HT1080 (cell line): ENCODE results near the gene SPRYD3. TPM values are rescaled to one million over a fixed set of nuclear protein-coding genes. Genes with fewer than 3 reads are reported as not detected.
"Not testable (repeated sequence)": the region's sequence is repeated elsewhere in the genome, so short reads cannot be mapped to it uniquely, and the experiment has no call there.

Experiments used
- DNase-seq: peaks from one replicate; pipeline ENCODE4 v3.0.0-alpha.2; 2015; ENCODE audit warnings: low read depth
- total RNA-seq: library from RNA; depleted of rRNA; stranded (reverse); fragments of >200 nt; shearing (Covaris generic); gene quantifications from 2 replicates; pipeline ENCODE4 v1.2.3, GENCODE V29; 2014

The SPRYD3 gene
- total RNA-seq, 1 experiment from 2014 or later: 12.7 TPM

DNA sequence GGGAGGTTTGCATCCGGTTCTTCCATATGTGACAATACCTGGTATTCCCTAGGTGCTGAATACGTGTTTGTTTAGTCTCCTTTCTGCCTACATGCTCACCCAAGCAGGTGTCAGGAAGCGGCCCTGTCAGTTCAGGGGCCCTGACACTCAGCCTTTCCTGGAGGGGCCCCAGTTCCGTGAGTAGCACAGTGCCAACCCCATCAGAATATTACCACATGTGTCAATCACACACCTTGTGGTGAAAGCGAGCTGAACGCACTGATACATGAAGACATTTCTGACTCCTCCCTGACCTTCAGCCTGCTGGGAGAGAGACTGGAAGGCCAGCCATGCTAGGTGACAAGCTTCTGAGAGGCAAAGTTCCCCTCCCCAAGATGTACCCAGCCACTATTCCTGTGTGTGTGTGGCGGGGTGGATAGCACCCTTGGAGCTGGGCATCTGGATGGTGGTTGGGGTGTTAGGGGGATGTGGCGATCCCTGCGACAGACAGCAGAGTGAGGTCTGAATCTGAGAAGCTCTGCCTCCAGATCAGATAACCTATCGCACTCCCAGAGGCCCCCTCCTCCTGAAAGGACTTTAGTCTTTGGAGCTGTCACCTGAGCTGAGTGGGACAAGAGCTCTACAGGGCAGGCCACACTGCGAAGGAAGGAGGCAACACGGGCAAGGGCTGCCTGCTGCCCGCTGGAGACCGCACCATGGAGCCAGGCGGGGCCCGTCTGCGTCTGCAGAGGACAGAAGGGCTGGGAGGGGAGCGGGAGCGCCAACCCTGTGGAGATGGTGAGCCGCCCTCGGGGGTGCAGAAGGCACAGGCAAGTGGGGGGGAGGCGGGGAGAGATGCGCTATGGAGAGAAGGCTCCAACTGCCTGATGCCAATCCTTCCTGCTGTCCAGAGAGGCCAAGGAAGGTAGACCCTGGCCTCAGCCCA lies 24.0 kb upstream of the SPRYD3 start, which contains the start of gene SOAT2:
Gene SOAT2, plus strand, starts transcription at position 604 of the 925 bp plus-strand sequence. Its CDS starts 92 bp downstream, at position 696.
- DNase-seq: no peak

DNA sequence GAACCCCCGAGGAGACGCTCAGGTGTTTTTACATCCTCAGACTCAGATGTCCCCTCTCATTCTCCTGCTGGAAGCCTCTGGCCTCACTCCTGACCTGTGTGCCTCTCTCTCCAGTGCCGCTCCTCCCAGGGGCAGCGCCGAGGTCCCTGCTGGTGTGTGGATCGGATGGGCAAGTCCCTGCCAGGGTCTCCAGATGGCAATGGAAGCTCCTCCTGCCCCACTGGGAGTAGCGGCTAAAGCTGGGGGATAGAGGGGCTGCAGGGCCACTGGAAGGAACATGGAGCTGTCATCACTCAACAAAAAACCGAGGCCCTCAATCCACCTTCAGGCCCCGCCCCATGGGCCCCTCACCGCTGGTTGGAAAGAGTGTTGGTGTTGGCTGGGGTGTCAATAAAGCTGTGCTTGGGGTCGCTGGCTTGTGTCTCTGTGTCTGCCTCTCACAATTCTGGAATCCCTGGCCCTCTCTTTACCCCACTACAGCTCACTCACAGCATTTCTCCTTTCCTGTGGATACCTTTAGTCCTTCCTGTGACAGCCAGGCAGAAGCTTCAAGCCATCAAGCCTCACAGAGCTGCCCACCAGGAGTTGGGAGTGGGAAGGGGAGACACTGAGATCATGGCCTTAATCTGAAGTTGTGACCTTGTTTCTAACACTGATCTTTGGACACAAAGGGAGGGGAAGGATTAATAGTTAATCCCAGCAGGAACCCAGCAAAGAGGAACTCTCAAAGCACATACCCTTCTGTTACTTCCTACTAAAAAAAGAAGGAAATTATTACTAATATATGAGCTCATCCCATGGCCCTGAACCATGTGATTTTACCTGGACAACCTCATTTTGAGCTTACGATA lies 23.0 kb upstream of the SPRYD3 start:
- no peak for DNase-seq

DNA sequence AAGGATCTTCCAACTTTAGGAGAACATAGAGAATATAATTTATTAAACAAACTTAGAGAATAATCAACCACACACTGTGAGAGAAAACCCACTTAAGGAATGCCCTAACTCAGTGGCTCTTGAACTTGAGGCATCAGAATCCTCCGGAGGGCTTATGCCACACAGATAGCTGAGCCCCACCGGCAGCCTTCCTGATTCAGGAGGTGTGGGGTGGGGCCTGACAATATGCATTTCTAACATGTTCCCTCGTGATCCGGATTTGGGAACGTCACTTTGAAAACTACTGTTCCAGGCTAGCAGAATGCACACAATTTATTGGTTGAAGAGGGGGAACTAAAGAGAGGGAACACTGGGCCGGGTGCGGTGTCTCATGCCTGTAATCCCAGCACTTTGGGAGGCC lies 22.1 kb upstream of the SPRYD3 start:
- DNase-seq: no peak

DNA sequence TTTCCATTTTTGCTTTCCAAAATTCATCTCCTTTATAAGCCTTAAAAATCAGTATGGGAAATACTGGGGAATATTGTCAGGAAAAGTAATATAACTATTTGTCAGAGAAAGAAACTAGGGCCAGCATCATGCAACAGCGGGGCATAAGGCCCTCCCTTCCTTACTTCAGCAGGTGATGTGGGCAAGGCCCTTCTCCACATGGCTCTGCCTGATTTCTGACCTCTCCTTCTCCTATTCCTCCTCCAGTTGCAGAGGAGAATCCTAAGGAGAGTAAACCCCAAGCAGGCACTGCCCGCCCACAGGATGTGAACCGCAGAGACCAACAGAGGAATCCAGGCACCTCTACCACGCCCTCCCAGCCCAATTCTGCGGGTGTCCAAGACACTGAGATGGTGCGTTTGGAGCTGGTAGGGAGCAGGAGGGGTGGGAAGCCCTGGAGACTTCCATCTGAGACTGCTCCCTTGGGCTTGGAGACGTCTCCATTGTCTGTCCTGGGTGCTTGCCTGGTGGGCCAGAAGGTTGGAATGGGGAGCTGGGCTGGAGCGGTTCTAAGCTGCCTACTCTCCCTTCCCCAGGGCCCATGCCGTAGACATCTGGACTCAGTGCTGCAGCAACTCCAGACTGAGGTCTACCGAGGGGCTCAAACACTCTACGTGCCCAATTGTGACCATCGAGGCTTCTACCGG lies 21.4 kb upstream of the SPRYD3 start:
- no peak for DNase-seq

DNA sequence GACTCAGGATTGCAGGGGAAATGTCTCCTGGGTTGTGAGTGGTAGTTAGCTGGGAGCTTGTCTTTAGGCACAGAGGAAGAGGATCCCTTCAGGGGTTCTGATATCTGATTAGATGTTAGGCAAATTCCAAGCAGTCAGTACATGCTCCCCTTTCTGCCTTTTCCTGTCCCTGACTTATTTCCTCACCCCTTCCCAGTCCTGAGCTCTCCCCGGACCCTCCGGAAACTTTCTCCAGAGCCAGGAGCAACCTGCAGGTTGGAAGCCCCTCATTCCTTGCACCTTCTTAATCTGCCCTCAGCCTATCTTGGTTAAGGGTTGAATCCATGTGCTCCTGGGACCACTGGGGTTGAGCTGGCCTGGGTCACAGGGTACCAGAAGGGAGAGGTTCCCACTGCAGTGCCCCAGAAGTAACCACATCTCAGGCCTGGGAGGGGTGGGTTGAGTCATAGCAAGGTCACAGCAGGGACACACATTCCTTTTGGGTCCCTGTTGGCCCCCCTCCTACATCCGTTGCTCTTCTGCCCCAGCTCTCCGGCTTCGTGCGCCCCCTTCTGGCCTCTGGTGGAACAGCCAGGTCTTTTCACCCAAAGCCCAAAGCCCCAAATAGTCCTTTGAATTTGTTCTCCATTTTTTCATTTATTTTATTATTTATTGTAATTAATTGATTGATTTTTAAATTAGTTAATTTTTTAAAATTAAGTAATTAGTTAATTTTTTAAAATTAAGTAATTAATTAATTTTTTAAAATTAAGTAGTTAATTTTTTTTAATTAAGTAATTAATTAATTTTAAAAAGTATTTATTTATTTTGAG lies 20.1 kb upstream of the SPRYD3 start:
- DNase-seq: peak; percentile 97

DNA sequence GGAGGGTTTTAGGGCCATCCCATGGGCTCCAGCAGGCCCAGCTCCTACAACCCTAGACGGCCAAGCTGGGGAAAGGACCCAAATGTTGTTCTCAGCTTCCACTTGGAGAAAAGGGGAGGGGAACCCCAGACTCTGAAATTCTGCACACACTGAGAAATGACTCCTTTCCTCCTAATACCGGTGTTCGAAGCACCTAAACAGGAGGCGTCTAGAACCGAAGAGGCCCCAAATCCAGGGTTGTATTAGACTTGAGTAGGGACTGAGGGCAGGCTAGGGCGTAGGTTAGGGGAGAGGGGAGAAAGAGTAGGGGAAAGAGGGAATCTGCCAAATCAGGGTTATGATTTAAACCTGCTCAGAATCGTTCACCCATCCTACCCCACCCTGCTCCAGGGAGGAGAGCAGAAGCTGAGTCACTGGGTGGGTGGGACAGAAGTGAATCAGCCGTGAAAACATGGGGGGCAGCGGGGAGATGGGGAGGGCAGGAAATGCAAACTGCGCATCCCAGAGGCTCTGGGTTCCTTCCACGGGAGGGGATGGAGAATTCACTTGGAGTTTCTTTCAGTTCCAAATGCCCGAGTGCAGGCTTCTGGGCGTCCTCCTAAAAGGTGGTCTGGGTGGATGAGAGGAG lies 19.3 kb upstream of the SPRYD3 start:
- DNase-seq: peak; percentile 80

DNA sequence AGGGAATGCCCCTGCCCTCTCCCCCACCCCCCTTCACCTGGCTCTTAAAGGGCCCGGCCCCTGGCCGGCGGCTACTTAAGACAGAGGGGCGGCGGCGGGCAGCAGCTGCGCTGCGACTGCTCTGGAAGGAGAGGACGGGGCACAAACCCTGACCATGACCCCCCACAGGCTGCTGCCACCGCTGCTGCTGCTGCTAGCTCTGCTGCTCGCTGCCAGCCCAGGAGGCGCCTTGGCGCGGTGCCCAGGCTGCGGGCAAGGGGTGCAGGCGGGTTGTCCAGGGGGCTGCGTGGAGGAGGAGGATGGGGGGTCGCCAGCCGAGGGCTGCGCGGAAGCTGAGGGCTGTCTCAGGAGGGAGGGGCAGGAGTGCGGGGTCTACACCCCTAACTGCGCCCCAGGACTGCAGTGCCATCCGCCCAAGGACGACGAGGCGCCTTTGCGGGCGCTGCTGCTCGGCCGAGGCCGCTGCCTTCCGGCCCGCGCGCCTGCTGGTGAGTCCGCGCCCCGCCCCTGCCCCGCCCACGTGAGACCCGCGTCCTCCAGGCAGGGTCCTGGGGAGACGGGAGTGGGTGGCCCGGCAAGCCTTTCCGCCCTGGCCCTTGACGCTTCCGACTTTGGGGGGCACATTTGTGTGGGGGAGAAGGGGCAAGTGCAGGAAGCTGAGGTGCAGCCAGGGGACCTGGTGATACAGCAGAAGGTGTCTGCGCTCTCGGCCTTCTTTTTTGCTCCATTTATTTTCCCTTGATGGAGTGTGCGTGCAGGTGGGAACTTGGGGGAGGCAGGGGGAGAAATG lies 18.6 kb upstream of the SPRYD3 start, which contains the start of gene IGFBP6:
Gene IGFBP6, plus strand, starts transcription at position 104 of the 790 bp plus-strand sequence. Its CDS starts 51 bp downstream, at position 155.
- peak; percentile 66 for DNase-seq

DNA sequence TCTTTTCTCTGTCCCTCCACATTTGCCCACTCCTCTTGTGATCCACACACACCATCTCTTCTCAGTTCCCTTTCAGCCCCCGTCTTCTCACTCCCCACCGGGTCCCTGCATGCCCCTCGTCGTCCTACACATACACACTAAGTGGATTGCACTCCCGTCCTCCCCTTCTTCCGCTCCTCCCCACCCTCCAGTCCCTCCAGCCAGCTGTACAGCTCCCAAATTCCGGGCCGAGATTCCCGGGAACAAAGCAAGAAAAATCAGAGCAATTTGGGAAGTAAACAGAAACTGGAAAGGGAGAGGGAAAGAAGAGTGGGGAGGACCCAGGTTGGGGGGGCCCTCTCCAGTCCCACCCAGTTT lies 18.0 kb upstream of the SPRYD3 start:
- no peak for DNase-seq

DNA sequence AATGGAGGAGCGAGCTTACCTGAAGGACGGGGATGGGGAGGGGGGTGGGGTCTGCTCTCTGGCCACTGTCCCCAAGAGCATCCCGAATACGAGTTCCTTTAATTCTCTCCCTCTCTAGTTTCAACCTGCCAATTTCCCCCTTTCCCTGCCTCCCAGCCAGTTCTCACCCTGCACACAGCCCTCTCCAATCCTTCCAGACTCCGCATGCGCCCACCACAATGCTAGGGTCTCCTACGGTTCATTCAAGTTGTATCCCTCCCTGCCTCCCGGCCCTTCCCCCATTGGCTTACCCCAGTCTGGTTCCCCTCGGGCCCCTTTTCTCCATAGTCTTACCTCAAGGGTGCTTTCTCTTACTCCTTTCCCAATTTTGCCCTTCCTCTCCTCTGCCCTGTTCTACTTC lies 17.6 kb upstream of the SPRYD3 start:
- no peak for DNase-seq

DNA sequence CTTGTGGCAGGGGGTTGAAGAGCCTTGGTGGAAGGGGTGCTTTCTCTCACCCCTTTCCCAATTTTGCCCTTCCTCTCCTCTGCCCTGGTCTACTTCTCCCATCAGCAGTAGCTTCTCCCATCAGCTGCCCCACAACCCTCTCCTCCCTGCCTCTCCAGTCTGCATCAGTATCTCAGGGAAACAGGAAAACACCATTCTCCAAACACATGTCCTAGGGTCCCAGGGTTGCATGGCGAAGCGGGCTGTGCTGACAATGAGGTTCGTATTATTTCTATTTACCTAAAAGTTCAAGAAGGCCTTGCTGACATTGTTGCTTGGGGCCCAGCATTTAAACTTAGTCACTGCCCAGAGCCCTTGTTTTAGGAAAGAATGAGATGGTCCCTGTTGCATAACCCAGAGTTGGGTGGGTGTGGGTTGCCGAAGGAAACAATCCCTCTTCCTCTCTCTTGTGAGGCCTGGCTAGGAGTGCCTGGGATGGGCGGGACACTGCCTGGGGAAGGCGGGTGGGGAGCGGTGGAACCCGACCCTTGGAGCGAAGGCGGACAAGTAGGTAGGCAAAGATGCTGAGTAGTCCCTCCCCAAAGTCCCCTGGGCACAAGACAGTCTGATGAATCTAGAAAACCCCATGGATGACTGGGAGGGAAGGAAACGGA lies 17.0 kb upstream of the SPRYD3 start:
- DNase-seq: no peak

DNA sequence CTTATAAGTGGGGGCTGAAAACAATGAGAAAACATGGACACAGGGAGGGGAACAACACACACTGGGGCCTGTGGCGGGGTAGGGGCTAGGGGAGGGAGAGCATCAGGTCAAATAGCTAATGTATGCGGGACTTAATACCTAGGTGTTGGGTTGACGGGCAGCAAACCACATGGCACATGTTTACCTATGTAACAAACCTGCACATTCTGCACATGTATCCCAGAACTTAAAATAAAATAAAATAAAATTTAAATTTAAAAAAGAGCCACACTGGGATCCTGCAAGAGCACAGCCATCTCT lies 16.4 kb upstream of the SPRYD3 start:
- not testable (repeated sequence) for DNase-seq

DNA sequence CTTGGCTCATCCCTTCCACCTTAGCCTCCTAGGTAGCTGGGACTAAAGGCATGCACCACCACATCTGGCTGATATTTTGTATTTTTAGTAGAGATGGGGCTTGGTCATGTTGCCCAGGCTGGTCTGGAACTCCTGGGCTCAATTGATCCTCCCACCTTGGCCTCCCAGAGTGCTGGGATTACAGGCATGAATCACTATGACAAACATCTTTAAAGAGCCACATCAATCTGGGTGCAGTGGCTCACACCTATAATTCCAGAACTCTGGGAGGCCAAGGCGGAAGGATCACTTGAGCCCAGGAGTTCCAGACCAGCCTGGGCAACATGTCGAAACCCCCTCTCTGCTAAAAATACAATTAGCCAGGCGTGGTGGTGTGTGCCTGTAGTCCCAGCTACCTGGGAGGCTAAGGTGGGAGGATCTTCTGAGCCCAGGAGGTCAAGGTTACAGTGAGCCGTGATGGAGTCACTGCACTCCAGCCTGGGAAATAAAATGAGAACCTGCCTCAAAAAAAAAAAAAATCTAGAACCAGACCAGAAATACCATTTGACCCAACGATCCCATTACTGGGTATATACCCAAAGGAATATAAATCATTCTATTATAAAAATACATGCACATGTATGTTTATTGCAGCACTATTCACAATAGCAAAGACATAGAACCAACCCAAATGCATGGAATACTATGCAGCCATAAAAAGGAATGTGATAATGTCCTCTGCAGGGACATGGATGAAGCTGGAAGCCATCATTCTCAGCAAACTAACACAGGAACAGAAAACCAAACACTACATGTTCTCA lies 15.8 kb upstream of the SPRYD3 start:
- peak; percentile 52 for DNase-seq

DNA sequence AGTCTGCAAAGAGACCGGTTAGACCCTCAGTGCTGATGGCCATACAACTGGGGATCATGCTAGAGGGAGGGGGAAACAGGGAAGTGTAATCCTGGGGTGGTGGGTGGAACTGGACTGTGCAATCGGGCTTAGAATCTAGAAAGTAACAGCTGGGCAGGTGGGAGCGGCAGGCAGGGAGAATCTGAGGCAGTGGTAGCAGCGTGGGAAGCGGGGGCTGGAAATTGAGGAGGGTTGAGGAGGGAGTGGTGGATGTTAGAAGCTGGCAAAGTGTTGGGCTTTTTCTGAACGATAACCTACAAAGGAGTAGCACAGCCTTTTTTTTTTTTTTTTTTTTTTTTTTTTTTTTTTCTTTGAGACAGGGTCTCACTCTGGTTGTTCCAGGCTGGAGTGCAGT lies 15.2 kb upstream of the SPRYD3 start:
- no peak for DNase-seq

DNA sequence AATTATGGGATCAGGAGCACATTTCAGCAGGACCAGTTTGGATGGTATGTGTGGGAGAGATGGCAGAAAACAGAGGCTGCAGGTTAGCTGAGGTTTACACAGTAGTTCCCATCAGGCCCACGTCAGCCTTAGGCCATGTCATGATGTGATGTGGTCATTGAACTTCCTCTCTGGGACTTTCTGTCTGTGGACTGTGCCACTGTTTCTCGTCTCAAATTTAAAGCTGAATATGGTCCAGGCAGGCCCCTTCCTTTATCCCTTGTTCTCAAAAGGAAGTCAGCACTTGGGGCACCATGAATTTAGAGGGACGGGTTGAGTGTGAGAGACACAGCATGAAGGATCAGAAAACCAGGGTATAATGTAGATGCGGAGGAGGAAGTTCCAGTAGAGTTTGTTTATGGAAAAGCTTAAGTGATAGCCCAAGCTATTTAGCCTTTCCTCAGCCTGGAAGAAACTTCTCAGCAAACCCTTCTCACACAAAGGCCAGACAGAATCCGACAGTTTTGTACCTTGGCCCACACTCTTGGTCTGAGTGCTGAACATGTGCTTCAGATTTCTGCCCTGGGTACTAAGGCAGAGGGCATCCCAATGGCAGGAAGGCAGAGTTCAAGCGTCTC lies 14.7 kb upstream of the SPRYD3 start:
- DNase-seq: no peak

DNA sequence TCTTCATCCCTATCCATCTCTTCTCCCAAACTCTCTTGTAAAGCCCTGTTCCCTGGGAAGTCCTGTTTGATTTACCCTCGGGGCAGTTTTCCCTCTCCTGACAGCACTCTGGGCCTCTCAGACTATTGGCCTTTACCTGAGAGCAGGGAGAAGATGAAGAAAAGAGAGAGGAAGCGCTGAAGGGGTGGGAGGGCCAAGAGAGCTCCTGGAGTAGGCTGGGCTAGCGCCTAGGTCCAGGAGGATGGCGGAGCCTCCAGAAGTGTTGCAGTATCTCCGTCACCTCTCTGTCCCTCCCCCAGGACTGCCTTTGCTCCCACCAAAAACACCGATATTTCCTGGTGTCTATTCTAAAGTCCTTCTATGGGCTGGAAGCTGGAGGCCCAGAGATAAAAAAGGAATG lies 12.6 kb upstream of the SPRYD3 start:
- DNase-seq: no peak

DNA sequence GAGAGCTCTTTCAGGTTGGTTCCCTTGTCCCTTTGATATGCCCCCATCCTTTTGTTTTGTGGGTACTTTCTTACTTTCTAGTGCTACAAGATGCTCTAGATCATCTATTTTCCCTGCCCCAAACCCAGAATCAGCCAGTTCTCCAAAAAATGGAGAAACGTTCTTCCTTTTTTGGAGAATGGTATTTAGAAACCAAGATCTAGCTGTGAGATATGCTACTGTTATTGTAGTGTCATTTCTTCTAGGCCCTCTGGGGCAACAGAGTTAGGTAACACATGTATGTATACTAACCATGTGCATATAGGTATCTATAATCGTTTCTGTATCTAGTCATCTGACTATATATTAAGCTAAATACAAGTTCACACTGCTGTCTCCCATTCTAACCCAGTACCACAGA lies 11.4 kb upstream of the SPRYD3 start:
- DNase-seq: no peak

DNA sequence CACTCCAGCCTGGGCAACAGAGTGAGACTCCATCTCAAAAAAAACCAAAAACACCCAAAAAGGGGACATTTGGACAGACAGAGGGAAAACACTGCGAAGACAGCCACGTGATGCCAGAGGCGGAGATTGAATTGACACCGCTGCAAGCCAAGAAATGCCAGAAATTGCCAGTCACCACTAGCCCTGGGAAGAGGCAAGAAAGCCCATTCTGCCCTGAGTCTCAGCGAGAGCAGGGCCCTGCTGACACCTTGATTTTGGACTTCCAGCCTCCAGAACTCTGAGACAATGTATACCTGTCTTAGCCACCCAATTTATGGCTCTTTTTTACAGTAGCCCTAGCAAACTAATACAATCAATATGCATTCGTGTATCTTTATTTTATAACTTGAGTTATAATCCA lies 10.9 kb upstream of the SPRYD3 start:
- DNase-seq: no peak

DNA sequence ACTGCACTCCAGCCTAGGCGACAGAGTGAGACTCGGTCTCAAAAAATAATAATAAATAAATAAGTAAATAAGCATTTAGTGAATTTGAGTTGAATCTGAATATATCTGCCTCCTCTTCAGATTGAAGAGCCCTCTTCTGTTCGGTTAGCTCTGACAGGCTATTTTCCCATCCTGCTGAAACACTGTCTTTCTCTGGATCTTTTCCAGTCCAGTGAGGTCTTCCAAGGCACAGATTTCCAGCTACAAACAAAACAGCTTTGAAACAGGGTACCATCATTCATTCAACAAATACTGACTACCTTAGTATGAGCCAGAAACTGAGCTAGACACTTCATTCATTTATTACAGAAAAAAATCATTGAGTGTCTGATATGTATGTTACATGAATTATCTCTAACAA lies 7.2 kb upstream of the SPRYD3 start:
- no peak for DNase-seq
